ENCODE data around the gene CD96.

CD96 gene

DNA sequence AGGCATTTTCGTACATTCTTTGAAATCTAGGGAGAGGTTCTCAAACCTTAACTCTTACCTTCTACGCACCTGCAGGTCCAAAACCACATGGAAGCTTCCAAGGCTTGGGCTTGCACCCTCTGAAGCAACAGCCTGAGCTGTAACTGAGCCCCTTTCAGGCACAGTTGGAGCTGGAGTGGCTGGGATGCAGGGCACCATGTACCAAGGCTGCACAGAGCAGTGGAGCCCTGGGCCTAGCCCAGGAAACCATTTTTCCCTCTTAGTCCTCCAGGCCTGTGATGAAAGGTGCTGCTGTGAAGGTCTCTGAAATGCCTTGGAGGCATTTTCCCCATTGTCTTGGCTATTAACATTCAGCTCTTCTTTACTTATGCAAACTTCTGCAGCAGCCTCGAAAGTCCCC, 120.0 kb downstream of the CD96 start:
- no peak overlapping the region for H3K27ac ChIP-seq
- ChIA-PET CTCF (interaction anchor here (1.4 kb wide), 1 partner anchor 29 kb away, joined by 6 read pairs; no protein-coding TSS in a partner anchor), POLR2A (ENCODE audit: low non-redundant PET) (no interaction called here)
- no peak for DNase-seq (ENCODE audit: low spot score)
- TF ChIP-seq, protein P1, sequence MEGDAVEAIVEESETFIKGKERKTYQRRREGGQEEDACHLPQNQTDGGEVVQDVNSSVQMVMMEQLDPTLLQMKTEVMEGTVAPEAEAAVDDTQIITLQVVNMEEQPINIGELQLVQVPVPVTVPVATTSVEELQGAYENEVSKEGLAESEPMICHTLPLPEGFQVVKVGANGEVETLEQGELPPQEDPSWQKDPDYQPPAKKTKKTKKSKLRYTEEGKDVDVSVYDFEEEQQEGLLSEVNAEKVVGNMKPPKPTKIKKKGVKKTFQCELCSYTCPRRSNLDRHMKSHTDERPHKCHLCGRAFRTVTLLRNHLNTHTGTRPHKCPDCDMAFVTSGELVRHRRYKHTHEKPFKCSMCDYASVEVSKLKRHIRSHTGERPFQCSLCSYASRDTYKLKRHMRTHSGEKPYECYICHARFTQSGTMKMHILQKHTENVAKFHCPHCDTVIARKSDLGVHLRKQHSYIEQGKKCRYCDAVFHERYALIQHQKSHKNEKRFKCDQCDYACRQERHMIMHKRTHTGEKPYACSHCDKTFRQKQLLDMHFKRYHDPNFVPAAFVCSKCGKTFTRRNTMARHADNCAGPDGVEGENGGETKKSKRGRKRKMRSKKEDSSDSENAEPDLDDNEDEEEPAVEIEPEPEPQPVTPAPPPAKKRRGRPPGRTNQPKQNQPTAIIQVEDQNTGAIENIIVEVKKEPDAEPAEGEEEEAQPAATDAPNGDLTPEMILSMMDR (conservative IDR thresholded peaks at IDR 0.05; ENCODE audit: low read depth), result no peak

DNA sequence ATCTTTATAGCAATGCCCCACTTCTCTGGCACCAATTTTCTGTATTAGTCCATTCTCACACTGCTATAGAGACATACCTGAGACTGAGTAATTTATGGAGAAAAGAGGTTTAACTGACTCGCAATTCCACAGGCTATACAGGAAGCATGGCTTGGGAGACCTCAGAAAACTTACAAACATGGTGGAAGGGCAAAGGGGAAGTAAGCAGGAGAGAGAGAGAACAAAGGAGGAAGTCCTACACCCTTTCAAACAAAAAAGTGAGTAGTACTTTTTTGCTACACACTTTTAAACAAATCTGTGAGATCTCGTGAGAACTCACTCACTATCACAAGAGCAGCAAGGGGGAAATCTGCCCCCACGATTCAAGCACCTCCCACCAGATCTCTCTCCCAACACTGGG, 120.9 kb downstream of the CD96 start:
- no peak overlapping the region for H3K27ac ChIP-seq
- no peak for DNase-seq (ENCODE audit: low spot score)
- CTCF ChIA-PET, result no interaction called here
- POLR2A ChIA-PET (ENCODE audit: low non-redundant PET), result no interaction called here
- TF ChIP-seq, protein P1 (conservative IDR thresholded peaks at IDR 0.05; ENCODE audit: low read depth), result no peak

- no peak for DNase-seq (ENCODE audit: low spot score)
- ChIA-PET CTCF (interaction anchor here (0.7 to 1.7 kb wide), 3 partner anchors 25 to 94 kb away, joined by 4 to 6 read pairs (median 6); no protein-coding TSS in a partner anchor), POLR2A (ENCODE audit: low non-redundant PET) (no interaction called here)
Observed at GRCh38 chr3:111666041-111666735, 124.2 kb downstream of the CD96 start.

DNA sequence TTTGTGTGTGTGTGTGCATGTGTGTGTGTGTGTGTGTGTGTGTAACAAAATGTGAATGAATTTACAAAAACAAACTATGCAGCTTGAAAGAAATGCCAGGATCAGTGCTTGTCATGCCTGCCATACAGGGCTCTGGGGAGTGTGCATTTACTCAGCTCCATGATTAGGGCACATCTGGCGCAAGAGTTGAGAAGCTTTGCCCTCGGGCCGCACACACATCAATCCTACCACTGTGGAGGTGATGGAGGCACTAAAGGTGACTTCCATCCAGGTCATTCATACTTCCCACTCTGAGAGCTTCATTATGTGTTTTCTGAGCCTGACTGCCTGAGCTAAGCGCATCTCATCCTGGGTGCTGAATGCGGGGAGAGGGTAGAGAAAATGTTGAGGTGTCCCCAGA, 125.2 kb downstream of the CD96 start:
- TF ChIP-seq, protein P1 (conservative IDR thresholded peaks at IDR 0.05; ENCODE audit: low read depth), result no peak
- DNase-seq (ENCODE audit: low spot score), result no peak
- H3K27ac ChIP-seq, result no peak overlapping the region
- ChIA-PET CTCF (interaction anchor here (0.5 to 1.7 kb wide), 5 partner anchors 11 to 826 kb away, joined by 3 to 6 read pairs (median 3); no protein-coding TSS in a partner anchor), POLR2A (ENCODE audit: low non-redundant PET) (no interaction called here)

More at GRCh38 chr3:111666041-111666735, 124.2 kb downstream of the CD96 start:
- TF ChIP-seq, protein P1 (conservative IDR thresholded peaks at IDR 0.05; ENCODE audit: low read depth), result no peak
- no peak overlapping the region for H3K27ac ChIP-seq

GRCh38 chr3:111667621-111668239, 125.7 kb downstream of the CD96 start:
- CTCF ChIA-PET, result interaction anchor here (0.6 to 1.7 kb wide), 4 partner anchors 11 to 90 kb away, joined by 3 to 6 read pairs (median 4); no protein-coding TSS in a partner anchor
- TF ChIP-seq, protein P1 (conservative IDR thresholded peaks at IDR 0.05; ENCODE audit: low read depth), result no peak
- H3K27ac ChIP-seq, result no peak overlapping the region
- DNase-seq (ENCODE audit: low spot score), result no peak
- POLR2A ChIA-PET (ENCODE audit: low non-redundant PET), result no interaction called here

DNA sequence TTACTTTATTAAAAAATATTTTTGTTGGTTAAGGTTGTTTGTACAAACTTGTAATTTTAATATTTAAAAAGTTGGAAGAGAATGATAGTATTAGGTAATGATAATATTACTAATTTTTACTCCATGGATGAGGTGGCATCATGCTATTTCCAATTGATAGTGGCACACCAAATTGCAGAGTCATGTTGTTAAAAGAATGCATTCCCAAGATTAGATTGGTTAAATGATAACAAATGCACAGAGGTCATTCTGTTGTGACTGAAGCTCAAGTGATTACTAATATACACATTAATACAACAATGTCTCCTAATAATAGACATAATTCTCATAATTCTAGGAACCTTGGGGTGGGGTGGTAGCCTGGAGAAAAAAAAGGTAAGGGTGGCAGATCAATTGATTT, 126.3 kb downstream of the CD96 start:
- DNase-seq (ENCODE audit: low spot score), result no peak
- ChIA-PET CTCF (interaction anchor here (0.6 to 1.0 kb wide), 2 partner anchors 23 to 320 kb away, joined by 3 to 4 read pairs; no protein-coding TSS in a partner anchor), POLR2A (ENCODE audit: low non-redundant PET) (no interaction called here)
- TF ChIP-seq, protein P1 (conservative IDR thresholded peaks at IDR 0.05; ENCODE audit: low read depth), result no peak
- H3K27ac ChIP-seq, result no peak overlapping the region
